K562 (cell line): ENCODE results near the gene PTCRA. TPM values are rescaled to one million over a fixed set of nuclear protein-coding genes. Genes with fewer than 3 reads are reported as not detected.
A peak's percentile ranks its signal among the peaks of the same experiment; 100 is the strongest.

Experiments
- ATAC-seq: fragments of 200-7000 bp; cut with Tn5 transposase; 3 replicates; pipeline ENCODE4 v1.9.1; 2020; ENCODE audit warnings: moderate library complexity
- BruUV-seq: library from RNA; stranded (reverse); fragments of 400-500 nt; replicated peaks from 2 replicates; lab custom pipeline; 2021; lab: Mats Ljungman, UMichigan
- CTCF ChIA-PET: fragments of 300-600 bp; formaldehyde crosslinking; extraction: SDS; loops from one replicate; lab custom pipeline; 2021; ENCODE audit warnings: low intra/inter-chr PET ratio; lab: Yijun Ruan, JAX
- POLR2A ChIA-PET: fragments of 300-600, 350-650 bp; sonication (Branson Sonifier 250); formaldehyde crosslinking; extraction: SDS; loops from one replicate; lab custom pipeline; 2021; ENCODE audit warnings: antibody characterized with exemption, inconsistent platforms; lab: Yijun Ruan, JAX
- DNase-seq, 4 experiments: peaks; one replicate each; pipeline versions ENCODE4 v3.0.0 to v3.0.0-alpha.2; 2011 to 2018; ENCODE audit warnings: low spot score in 3 of 4, mixed read lengths in 3 of 4; ENCODE audit errors: extremely low read depth in 1 of 4
- FAIRE-seq: peaks from 2 replicates; lab custom pipeline; 2011; peaks lifted over from hg19 to GRCh38; lab: Jason Lieb, UNC
- H2AFZ ChIP-seq: 2 replicates; pipeline ENCODE4 v1.6.0; 2011; ENCODE audit warnings: low read depth, low read length, control low read depth, inconsistent platforms
- H3K27ac ChIP-seq: fragments of 200-600 bp; 3 replicates; pipeline ENCODE4 v1.8.0; 2011; ENCODE audit warnings: low read depth, mild to moderate bottlenecking, control low read depth, inconsistent platforms, low read length, moderate library complexity, mixed read lengths; ENCODE audit errors: extremely low read depth
- H3K27me3 ChIP-seq, 2 experiments: fragments of 300-600 bp in 1 of 2; 2 replicates in 1 of 2; 3 replicates in 1 of 2; pipeline versions ENCODE4 v1.6.0 to v1.8.0; 2011; ENCODE audit warnings: inconsistent platforms in 2 of 2, low read length in 2 of 2, mild to moderate bottlenecking in 1 of 2, mixed read lengths in 1 of 2, moderate library complexity in 1 of 2; ENCODE audit not compliant: control insufficient read depth in 2 of 2, insufficient read depth in 2 of 2
- H3K36me3 ChIP-seq: fragments of 300-600 bp; 3 replicates; pipeline ENCODE4 v1.8.0; 2011; ENCODE audit warnings: mild to moderate bottlenecking, low read length, inconsistent platforms; ENCODE audit not compliant: control insufficient read depth, insufficient read depth
- H3K4me1 ChIP-seq, 2 experiments: fragments of 200-600 bp in 1 of 2; replicated peaks in 1 of 2; 2 replicates in 1 of 2; 3 replicates in 1 of 2; pipeline versions ENCODE4 v1.5.1 to v1.8.0; 2011; ENCODE audit warnings: inconsistent platforms in 2 of 2, low read length in 2 of 2, mild to moderate bottlenecking in 1 of 2, mixed read lengths in 1 of 2, moderate library complexity in 1 of 2; ENCODE audit not compliant: control insufficient read depth in 2 of 2, insufficient read depth in 2 of 2
- H3K4me2 ChIP-seq: 2 replicates; pipeline ENCODE4 v1.6.1; 2011; ENCODE audit warnings: low read length, control low read depth, inconsistent platforms, mixed read lengths; ENCODE audit not compliant: insufficient read depth
- H3K4me3 ChIP-seq: fragments of 200-600 bp; sonication (generic), shearing (Covaris generic); 2 replicates; pipeline ENCODE4 v1.5.1; 2016; ENCODE audit warnings: control low read depth, inconsistent platforms
- H3K79me2 ChIP-seq: fragments of 200-600 bp; 3 replicates; pipeline ENCODE4 v1.8.0; 2011; ENCODE audit warnings: low read length, inconsistent platforms; ENCODE audit not compliant: control insufficient read depth, insufficient read depth
- H3K9ac ChIP-seq, 2 experiments: 2 replicates each; pipeline versions ENCODE4 v1.6.0 to v1.6.1; 2011; ENCODE audit warnings: low read depth in 2 of 2, low read length in 2 of 2, control low read depth in 1 of 2, inconsistent platforms in 1 of 2, mild to moderate bottlenecking in 1 of 2, mixed read lengths in 1 of 2; ENCODE audit not compliant: insufficient read depth in 1 of 2
- H3K9me1 ChIP-seq: one replicate; pipeline ENCODE4 v1.6.0; 2011; ENCODE audit warnings: inconsistent platforms, mild to moderate bottlenecking, low read length, moderate library complexity; ENCODE audit not compliant: control insufficient read depth, insufficient read depth
- H3K9me3 ChIP-seq: replicated peaks from 2 replicates; pipeline ENCODE4 v1.5.1; 2011; ENCODE audit warnings: low read depth, low read length, inconsistent platforms; ENCODE audit not compliant: control insufficient read depth, insufficient read depth
- H4K20me1 ChIP-seq: replicated peaks from 2 replicates; pipeline ENCODE4 v1.6.1; 2011; ENCODE audit warnings: low read length, inconsistent platforms, mixed read lengths; ENCODE audit not compliant: control insufficient read depth, insufficient read depth
- BHLHE40 ChIP-seq: IDR thresholded peaks from 2 replicates; pipeline ENCODE4 v1.6.1; 2011; ENCODE audit warnings: low read length, improper control_type of control experiment
- BRD9 ChIP-seq: fragments of 450-650 bp; IDR thresholded peaks from 2 replicates; pipeline ENCODE4 v1.6.1; 2018; ENCODE audit warnings: low read depth; ENCODE audit not compliant: partially characterized antibody
- CAMTA2 ChIP-seq: fragments of 250-450 bp; sonication (Bioruptor Pico); conservative IDR thresholded peaks from 2 replicates; pipeline ENCODE4 v1.5.1; 2022
- CSDE1 ChIP-seq, 2 experiments: fragments of 450-650 bp; IDR thresholded peaks; 2 replicates each; pipeline ENCODE4 v1.6.1; 2016; ENCODE audit warnings: mild to moderate bottlenecking in 1 of 2
- DMBX1 ChIP-seq: fragments of 250-450 bp; sonication (Bioruptor Pico); IDR thresholded peaks from 2 replicates; pipeline ENCODE4 v1.8.0; 2022; ENCODE audit warnings: inconsistent platforms, mild to moderate bottlenecking, moderate library complexity, borderline replicate concordance
- KAT8 ChIP-seq: fragments of 450-650 bp; IDR thresholded peaks from 2 replicates; pipeline ENCODE4 v1.6.1; 2016; ENCODE audit warnings: low read depth, mild to moderate bottlenecking
- MXI1 ChIP-seq: IDR thresholded peaks from 2 replicates; pipeline ENCODE4 v1.6.1; 2011; ENCODE audit warnings: low read depth, mild to moderate bottlenecking, improper control_type of control experiment, low read length
- PCBP2 ChIP-seq: fragments of 200-400 bp; formaldehyde crosslinking; IDR thresholded peaks from 2 replicates; pipeline ENCODE4 v1.6.1; 2018; ENCODE audit warnings: low read length, low read depth, mild to moderate bottlenecking, moderate library complexity; ENCODE audit not compliant: poor library complexity, severe bottlenecking
- SMARCA4 ChIP-seq: fragments of 450-650 bp; IDR thresholded peaks from 2 replicates; pipeline ENCODE4 v1.6.1; 2016
- TCF3 ChIP-seq: sonication (generic); formaldehyde crosslinking; IDR thresholded peaks from 2 replicates; pipeline ENCODE4 v1.4.0; 2020; ENCODE audit warnings: mild to moderate bottlenecking, missing genetic modification reagents
- TFAP4 ChIP-seq: sonication (generic); formaldehyde crosslinking; IDR thresholded peaks from 2 replicates; pipeline ENCODE4 v1.8.0; 2022; ENCODE audit warnings: missing genetic modification reagents, mild to moderate bottlenecking, moderate library complexity, borderline replicate concordance
- ZNF224 ChIP-seq: sonication (generic); formaldehyde crosslinking; IDR thresholded peaks from 2 replicates; pipeline ENCODE4 v1.8.0; 2022; ENCODE audit warnings: mild to moderate bottlenecking, missing genetic modification reagents
- ZNF431 ChIP-seq: sonication (generic); formaldehyde crosslinking; IDR thresholded peaks from 2 replicates; pipeline ENCODE4 v1.8.0; 2022; ENCODE audit warnings: mild to moderate bottlenecking, missing genetic modification reagents
- ZNF445 ChIP-seq: fragments of 250-450 bp; sonication (Bioruptor Pico); IDR thresholded peaks from 2 replicates; pipeline ENCODE4 v1.4.0; 2020; ENCODE audit warnings: low read depth, mild to moderate bottlenecking, moderate library complexity
- ZNF551 ChIP-seq: fragments of 250-450 bp; sonication (Bioruptor Pico); IDR thresholded peaks from 2 replicates; pipeline ENCODE4 v1.5.0; 2021; ENCODE audit warnings: mild to moderate bottlenecking, moderate library complexity
- ZNF699 ChIP-seq: fragments of 250-450 bp; sonication (Bioruptor Pico); IDR thresholded peaks from 2 replicates; pipeline ENCODE4 v1.8.0; 2021; ENCODE audit warnings: mild to moderate bottlenecking, moderate library complexity; ENCODE audit not compliant: insufficient replicate concordance
- ZSCAN32 ChIP-seq: fragments of 450-650 bp; formaldehyde crosslinking; IDR thresholded peaks from 2 replicates; pipeline ENCODE4 v1.4.0; 2020; ENCODE audit warnings: mild to moderate bottlenecking, moderate library complexity
- WGBS: fragments of 100-300 bp; shearing (Covaris generic); methylation state at CpG from one replicate; pipeline ENCODE4 v1.1.6; 2016; ENCODE audit warnings: low coverage, mixed read lengths; ENCODE audit not compliant: insufficient coverage; ENCODE audit errors: missing lambda C conversion rate; 5-methylcytosine and 5-hydroxymethylcytosine counted together
- in situ Hi-C: fragments of 300-500 bp; cut with MboI; formaldehyde crosslinking; loops from 4 replicates; pipeline ENCODE4 v1.15.0; 2018; ENCODE audit warnings: inconsistent platforms, mixed read lengths
- intact Hi-C: fragments of 100-400 bp; cut with micrococcal nuclease; formaldehyde crosslinking; loops from 2 replicates; pipeline ENCODE4 v1.14.2; 2022
- polyA plus RNA-seq, 8 experiments: library from polyadenylated mRNA; depleted of rRNA in 4 of 8; stranded (reverse) in 5 of 8; unstranded in 3 of 8; fragments of >200 nt; fragmentation: Nextera tagmentation in 2 of 8; fragmentation: Illumina TruSeq in 1 of 8; extraction: Ambion mirVana in 2 of 8; extraction: Trizol in 1 of 8; gene quantifications; 2 replicates each; pipeline versions ENCODE4 v1.2.1 to v1.2.3, GENCODE V29; 2011 to 2014; ENCODE audit warnings: inconsistent platforms in 1 of 8, missing spikeins in 1 of 8
- total RNA-seq, 7 experiments: library from RNA; depleted of rRNA in 6 of 7; stranded (reverse); fragments of >200 nt in 6 of 7; fragmentation: Illumina TruSeq in 2 of 7; extraction: Trizol in 2 of 7; gene quantifications; 2 replicates each; pipeline versions ENCODE4 v1.2.1 to v1.2.3, GENCODE V29; 2011 to 2021; ENCODE audit warnings: low replicate concordance in 1 of 7
- TF ChIP-seq, protein P1 (sequence below), 2 experiments: fragments of 450-650 bp in 1 of 2; IDR thresholded peaks; 2 replicates each; pipeline ENCODE4 v1.6.1; 2011 to 2017; ENCODE audit warnings: low read depth in 2 of 2, antibody characterized with exemption in 1 of 2, borderline replicate concordance in 1 of 2, low read length in 1 of 2, mild to moderate bottlenecking in 1 of 2, mixed read lengths in 1 of 2; ENCODE audit not compliant: control insufficient read depth in 1 of 2

Gene PTCRA
- total and polyA plus RNA-seq, 9 of the 15 experiments (the other 6 are each of a cell fraction or from before 2014, with no cell fraction given), result 0.21 TPM; not detected in 8

DNA sequence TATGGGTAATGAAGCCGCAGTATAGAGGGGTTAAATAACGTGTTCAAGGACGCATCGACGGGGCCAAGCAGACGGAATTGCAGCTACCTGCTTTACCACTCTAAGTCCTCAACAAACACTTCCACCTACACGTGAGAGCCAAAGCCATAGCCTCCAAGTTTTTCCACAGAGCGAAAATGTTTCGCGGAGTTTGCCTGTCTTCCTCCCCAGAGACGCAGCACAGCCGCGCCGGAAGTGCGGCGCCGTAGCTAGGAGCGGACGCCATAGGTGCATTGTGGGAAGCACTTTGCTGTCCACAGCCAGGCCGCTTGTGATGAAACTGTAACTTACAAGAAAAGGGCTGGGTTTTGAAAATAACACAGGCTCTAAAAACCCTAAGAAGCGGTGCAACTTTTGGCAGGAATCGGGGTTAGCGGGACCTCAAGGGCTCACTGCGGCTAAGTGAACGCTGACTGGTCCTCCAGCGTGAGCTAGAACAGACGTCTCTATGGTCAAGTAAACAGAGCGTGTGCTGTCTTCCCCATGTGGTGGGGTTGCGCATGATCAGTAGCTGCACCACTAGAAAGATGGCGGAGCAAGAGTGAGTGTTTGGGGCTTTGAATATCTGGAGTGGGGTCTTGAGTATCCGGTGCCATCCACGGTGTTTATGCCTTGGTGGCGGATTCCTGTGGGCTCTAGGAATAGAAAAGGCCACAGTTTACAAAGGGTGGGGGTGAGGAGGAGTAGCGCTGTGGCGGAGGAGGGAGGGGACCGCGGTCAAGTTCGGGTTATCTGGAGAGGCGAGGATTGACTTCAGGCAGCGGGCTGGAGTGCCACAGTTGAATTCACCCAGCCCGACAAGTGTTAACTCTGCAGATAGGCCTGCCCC is 36.2 kb upstream of the PTCRA start, which contains the start of gene RPL7L1:
Gene RPL7L1, plus strand, starts transcription at position 245 of the 868 bp plus-strand sequence. Its CDS starts 295 bp downstream, at position 540.
- peak within 1 kb of the TSS; percentile 99 for H3K4me2 ChIP-seq
- in situ Hi-C loops, result loop anchor here (5.0 kb wide), 1 partner anchor 217 kb away; no protein-coding TSS in a partner anchor
- under 1% methylated on average over 40 of the region's 41 CpGs for WGBS
- peak within 1 kb of the TSS; percentile 100 for H2AFZ ChIP-seq
- ATAC-seq (peak; percentile 96), DNase-seq (peak; percentile 85 to 94 (median 88)), FAIRE-seq (peak; percentile 98)
- H3K36me3 ChIP-seq, result peaks cover 35% of the 10 kb centered on the region
- peak within 1 kb of the TSS; percentile 92 for H3K4me3 ChIP-seq
- H3K9ac ChIP-seq, result peak within 1 kb of the TSS; percentile 92 to 99
- ChIA-PET CTCF (no interaction called here), POLR2A (interaction anchor here (0.5 to 5.0 kb wide), 52 partner anchors 9 to 1131 kb away, joined by 3 to 34 read pairs (median 4); partner anchors contain the start of genes BICRAL, KLHDC3, PEX6 and TBCC)
- no peaks in the 10 kb centered on the region for H3K9me3 ChIP-seq
- peak within 1 kb of the TSS; percentile 99 for H3K27ac ChIP-seq
- H3K79me2 ChIP-seq, result peaks cover 54% of the 10 kb centered on the region
- no peaks in the 10 kb centered on the region for H3K9me1 ChIP-seq
- H3K4me1 ChIP-seq, result peaks cover 0 to 20% of the 10 kb centered on the region in 2 experiments; a peak in 3 of 5 replicates
- no peaks in the 10 kb centered on the region for H3K27me3 ChIP-seq
- intact Hi-C loops, result loop anchor here (1.0 to 10.0 kb wide), 6 partner anchors 133 to 1097 kb away; partner anchors contain the start of genes PRICKLE4 and TBCC
- no TSS peak for BruUV-seq
- no peaks in the 10 kb centered on the region for H4K20me1 ChIP-seq
- TF ChIP-seq BRD9 (peak; percentile 100), ZSCAN32 (CRISPR knock-in tag) (no peak), ZNF445 (CRISPR knock-in tag) (no peak), ZNF699 (CRISPR knock-in tag) (no peak), TCF3 (CRISPR knock-in tag) (peak; percentile 21), ZNF224 (no peak), PCBP2 (no peak), MXI1 (0 out of 2 replicates have a peak, but pooled peaks have one; percentile 60), CAMTA2 (CRISPR knock-in tag) (no peak), TFAP4 (CRISPR knock-in tag) (peak; percentile 82), BHLHE40 (peak; percentile 30), SMARCA4 (no peak), KAT8 (peak; percentile 76; the same call in 1 of the 2 replicates), ZNF551 (CRISPR knock-in tag) (no peak), DMBX1 (CRISPR knock-in tag) (peak; percentile 18; the same call in 1 of the 2 replicates), CSDE1 (IDR thresholded peaks at IDR 0.05) (peak in 1 of 2 experiments; percentile 69; a peak in 2 of 4 replicates), ZNF431 (CRISPR knock-in tag) (no peak; the same call in 1 of the 2 replicates)
- TF ChIP-seq, protein P1, sequence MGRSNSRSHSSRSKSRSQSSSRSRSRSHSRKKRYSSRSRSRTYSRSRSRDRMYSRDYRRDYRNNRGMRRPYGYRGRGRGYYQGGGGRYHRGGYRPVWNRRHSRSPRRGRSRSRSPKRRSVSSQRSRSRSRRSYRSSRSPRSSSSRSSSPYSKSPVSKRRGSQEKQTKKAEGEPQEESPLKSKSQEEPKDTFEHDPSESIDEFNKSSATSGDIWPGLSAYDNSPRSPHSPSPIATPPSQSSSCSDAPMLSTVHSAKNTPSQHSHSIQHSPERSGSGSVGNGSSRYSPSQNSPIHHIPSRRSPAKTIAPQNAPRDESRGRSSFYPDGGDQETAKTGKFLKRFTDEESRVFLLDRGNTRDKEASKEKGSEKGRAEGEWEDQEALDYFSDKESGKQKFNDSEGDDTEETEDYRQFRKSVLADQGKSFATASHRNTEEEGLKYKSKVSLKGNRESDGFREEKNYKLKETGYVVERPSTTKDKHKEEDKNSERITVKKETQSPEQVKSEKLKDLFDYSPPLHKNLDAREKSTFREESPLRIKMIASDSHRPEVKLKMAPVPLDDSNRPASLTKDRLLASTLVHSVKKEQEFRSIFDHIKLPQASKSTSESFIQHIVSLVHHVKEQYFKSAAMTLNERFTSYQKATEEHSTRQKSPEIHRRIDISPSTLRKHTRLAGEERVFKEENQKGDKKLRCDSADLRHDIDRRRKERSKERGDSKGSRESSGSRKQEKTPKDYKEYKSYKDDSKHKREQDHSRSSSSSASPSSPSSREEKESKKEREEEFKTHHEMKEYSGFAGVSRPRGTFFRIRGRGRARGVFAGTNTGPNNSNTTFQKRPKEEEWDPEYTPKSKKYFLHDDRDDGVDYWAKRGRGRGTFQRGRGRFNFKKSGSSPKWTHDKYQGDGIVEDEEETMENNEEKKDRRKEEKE (IDR thresholded peaks at IDR 0.05; ENCODE audit: borderline replicate concordance in 1 of 2, control insufficient read depth in 1 of 2, low read depth in 2 of 2, low read length in 1 of 2), result 0 out of 4 replicates have a peak, but pooled peaks of 1 of the 2 experiments have one; percentile 37
